Measurements from ENCODE around the gene RPS6KA2.

RPS6KA2 gene

GRCh38 chr6:166567813-166568212 lies 59.2 kb downstream of the RPS6KA2 start:
- no peak for DNase-seq

- no peak for DNase-seq
Observed at GRCh38 chr6:166567107-166567506, 59.9 kb downstream of the RPS6KA2 start.

- DNase-seq, result no peak
Observed at GRCh38 chr6:166566026-166567011, 60.7 kb downstream of the RPS6KA2 start.

GRCh38 chr6:166565084-166565967 lies 61.7 kb downstream of the RPS6KA2 start:
- DNase-seq, result no peak

- DNase-seq, result no peak
Observed at GRCh38 chr6:166563805-166564204, 63.2 kb downstream of the RPS6KA2 start.

GRCh38 chr6:166563200-166563599 lies 63.9 kb downstream of the RPS6KA2 start:
- DNase-seq, result no peak

GRCh38 chr6:166562726-166563125 lies 64.3 kb downstream of the RPS6KA2 start:
- DNase-seq, result no peak

- no peak for DNase-seq
Observed at GRCh38 chr6:166561771-166562359, 65.2 kb downstream of the RPS6KA2 start.

- DNase-seq, result no peak
Observed at GRCh38 chr6:166560222-166560621, 66.8 kb downstream of the RPS6KA2 start.

- no peak for DNase-seq
Observed at GRCh38 chr6:166559662-166560061, 67.4 kb downstream of the RPS6KA2 start.

GRCh38 chr6:166559211-166559610 lies 67.8 kb downstream of the RPS6KA2 start:
- no peak for DNase-seq

- DNase-seq, result no peak
Observed at GRCh38 chr6:166558156-166559005, 68.7 kb downstream of the RPS6KA2 start.

- DNase-seq, result no peak
Observed at GRCh38 chr6:166556863-166557322, 70.2 kb downstream of the RPS6KA2 start.

GRCh38 chr6:166556336-166556735 lies 70.7 kb downstream of the RPS6KA2 start:
- no peak for DNase-seq

- no peak for DNase-seq
Observed at GRCh38 chr6:166555086-166555485, 72.0 kb downstream of the RPS6KA2 start.

- no peak for DNase-seq
Observed at GRCh38 chr6:166554316-166554715, 72.7 kb downstream of the RPS6KA2 start.

GRCh38 chr6:166553563-166554271 lies 73.3 kb downstream of the RPS6KA2 start:
- DNase-seq, result no peak

- DNase-seq, result no peak
Observed at GRCh38 chr6:166552600-166552999, 74.5 kb downstream of the RPS6KA2 start.

- no peak for DNase-seq
Observed at GRCh38 chr6:166551754-166552495, 75.1 kb downstream of the RPS6KA2 start.

- no peak for DNase-seq
Observed at GRCh38 chr6:166546653-166547052, 80.4 kb downstream of the RPS6KA2 start.

Measured in NCI-H524 (cell line).